HCT116 (cell line): ENCODE results near the gene PCMT1. TPM values are rescaled to one million over a fixed set of nuclear protein-coding genes. Genes with fewer than 3 reads are reported as not detected.

Source experiments
- ATAC-seq: fragments of 200-7000 bp; cut with Tn5 transposase; 2 replicates; pipeline ENCODE4 v1.9.1; 2020; ENCODE audit warnings: mild to moderate bottlenecking, moderate library complexity
- BruUV-seq: library from RNA; stranded (reverse); fragments of 400-500 nt; replicated peaks from 2 replicates; lab custom pipeline; 2021; lab: Mats Ljungman, UMichigan
- CTCF ChIA-PET: fragments of 300-600 bp; sonication (Branson Sonifier 250); formaldehyde crosslinking; loops from one replicate; lab custom pipeline; 2021; ENCODE audit warnings: antibody characterized with exemption; lab: Charles Lee
- POLR2A ChIA-PET: fragments of 300-600, 350-600 bp; sonication (Branson Sonifier 250); formaldehyde crosslinking; loops from one replicate; lab custom pipeline; 2021; ENCODE audit warnings: antibody characterized with exemption; lab: Charles Lee
- RAD21 ChIA-PET, 2 experiments: fragments of 300-600 bp; sonication (Branson Sonifier 250); formaldehyde crosslinking; loops; one replicate each; lab custom pipeline; 2023; ENCODE audit warnings: low total read pairs in 2 of 2; ENCODE audit not compliant: uncharacterized antibody in 2 of 2, unreplicated experiment in 2 of 2, low non-redundant PET in 1 of 2; lab: Charles Lee
- DNase-seq: peaks from one replicate; pipeline ENCODE4 v3.0.0-alpha.2; 2010; ENCODE audit warnings: low read depth, low spot score
- H2AFZ ChIP-seq: fragments of 200-600 bp; shearing (Covaris generic), sonication (generic); 2 replicates; pipeline ENCODE4 v1.6.1; 2017; ENCODE audit warnings: low read depth, mixed run types, mixed read lengths, antibody characterized with exemption, low read length; ENCODE audit not compliant: poor library complexity, severe bottlenecking
- H3K27ac ChIP-seq: 2 replicates; pipeline ENCODE4 v1.5.1; 2012; ENCODE audit warnings: low read depth, low read length
- H3K27me3 ChIP-seq: fragments of 200-600 bp; sonication (generic); 2 replicates; pipeline ENCODE4 v1.6.1; 2016; ENCODE audit warnings: mixed run types, low read length, mixed read lengths; ENCODE audit not compliant: insufficient read depth
- H3K36me3 ChIP-seq, 2 experiments: fragments of 200-500 bp in 1 of 2; fragments of 200-600 bp in 1 of 2; sonication (Bioruptor generic) in 1 of 2; sonication (generic) in 1 of 2; 2 replicates each; pipeline versions ENCODE4 v1.5.1 to v1.6.1; 2014 to 2016; ENCODE audit warnings: low read length in 2 of 2, inconsistent platforms in 1 of 2, mixed read lengths in 1 of 2, mixed run types in 1 of 2; ENCODE audit not compliant: insufficient read depth in 2 of 2, control insufficient read depth in 1 of 2
- H3K4me1 ChIP-seq, 2 experiments: fragments of 200-600 bp in 1 of 2; sonication (generic) in 1 of 2; 2 replicates each; pipeline versions ENCODE4 v1.5.1 to v1.6.1; 2012 to 2017; ENCODE audit warnings: low read length in 2 of 2, inconsistent platforms in 1 of 2, mild to moderate bottlenecking in 1 of 2, mixed read lengths in 1 of 2, mixed run types in 1 of 2, moderate library complexity in 1 of 2; ENCODE audit not compliant: insufficient read depth in 2 of 2, control insufficient read depth in 1 of 2
- H3K4me2 ChIP-seq: fragments of 200-600 bp; sonication (generic); 2 replicates; pipeline ENCODE4 v1.6.1; 2017; ENCODE audit warnings: mixed run types, low read length, mixed read lengths
- H3K4me3 ChIP-seq, 2 experiments: fragments of 200-600 bp in 1 of 2; sonication (generic) in 1 of 2; replicated peaks in 1 of 2; 2 replicates each; pipeline ENCODE4 v1.5.1; 2011 to 2016; ENCODE audit warnings: low read length in 2 of 2, control low read depth in 1 of 2, low read depth in 1 of 2, mild to moderate bottlenecking in 1 of 2, mixed read lengths in 1 of 2, mixed run types in 1 of 2
- H3K79me2 ChIP-seq: fragments of 200-600 bp; sonication (generic); 2 replicates; pipeline ENCODE4 v1.6.1; 2017; ENCODE audit warnings: mild to moderate bottlenecking, mixed run types, low read length, moderate library complexity, mixed read lengths; ENCODE audit not compliant: insufficient read depth
- H3K9ac ChIP-seq: fragments of 200-600 bp; sonication (generic); 2 replicates; pipeline ENCODE4 v1.6.1; 2016; ENCODE audit warnings: low read length, mixed read lengths
- H3K9me2 ChIP-seq: fragments of 200-600 bp; sonication (generic), shearing (Covaris generic); 2 replicates; pipeline ENCODE4 v1.6.1; 2017; ENCODE audit warnings: mixed run types, mild to moderate bottlenecking, moderate library complexity; ENCODE audit not compliant: insufficient read depth
- H3K9me3 ChIP-seq, 2 experiments: fragments of 200-500 bp in 1 of 2; fragments of 200-600 bp in 1 of 2; sonication (Bioruptor generic) in 1 of 2; sonication (generic) in 1 of 2; 2 replicates each; pipeline ENCODE4 v1.6.1; 2014 to 2017; ENCODE audit warnings: low read length in 2 of 2, mixed read lengths in 2 of 2, inconsistent platforms in 1 of 2, low read depth in 1 of 2, mild to moderate bottlenecking in 1 of 2, mixed run types in 1 of 2, moderate library complexity in 1 of 2; ENCODE audit not compliant: control insufficient read depth in 1 of 2, insufficient read depth in 1 of 2
- H4K20me1 ChIP-seq: fragments of 200-600 bp; sonication (generic), shearing (Covaris generic); 2 replicates; pipeline ENCODE4 v1.6.1; 2017; ENCODE audit warnings: mixed run types, mild to moderate bottlenecking, moderate library complexity; ENCODE audit not compliant: insufficient read depth
- CBX3 ChIP-seq: IDR thresholded peaks from 2 replicates; pipeline ENCODE4 v1.6.1; 2012; ENCODE audit warnings: low read depth
- CEBPB ChIP-seq: IDR thresholded peaks from 2 replicates; pipeline ENCODE4 v1.6.1; 2012; ENCODE audit warnings: low read depth
- EGR1 ChIP-seq: IDR thresholded peaks from 2 replicates; pipeline ENCODE4 v1.6.1; 2012; ENCODE audit warnings: low read depth
- ELF1 ChIP-seq: IDR thresholded peaks from 2 replicates; pipeline ENCODE4 v1.6.1; 2012; ENCODE audit warnings: low read depth, borderline replicate concordance
- EZH2 ChIP-seq: fragments of 200-600 bp; sonication (generic); IDR thresholded peaks from 2 replicates; pipeline ENCODE4 v1.6.1; 2017; ENCODE audit warnings: antibody characterized with exemption, mixed run types
- FOSL1 ChIP-seq: IDR thresholded peaks from 2 replicates; pipeline ENCODE4 v1.6.1; 2012; ENCODE audit warnings: low read depth
- JUND ChIP-seq: IDR thresholded peaks from 2 replicates; pipeline ENCODE4 v1.6.1; 2012
- RAD21 ChIP-seq: IDR thresholded peaks from 2 replicates; pipeline ENCODE4 v1.6.1; 2012; ENCODE audit warnings: low read depth, mild to moderate bottlenecking
- SIN3A ChIP-seq: IDR thresholded peaks from 2 replicates; pipeline ENCODE4 v1.6.1; 2012; ENCODE audit warnings: low read depth
- SRF ChIP-seq: IDR thresholded peaks from 2 replicates; pipeline ENCODE4 v1.6.1; 2012; ENCODE audit warnings: low read depth
- YY1 ChIP-seq: IDR thresholded peaks from 2 replicates; pipeline ENCODE4 v1.6.1; 2011; ENCODE audit warnings: low read length, low read depth, moderate library complexity, mild to moderate bottlenecking; ENCODE audit not compliant: insufficient replicate concordance; ENCODE audit errors: extremely low read depth
- intact Hi-C: fragments of 100-400 bp; cut with micrococcal nuclease; formaldehyde crosslinking; loops from 2 replicates; pipeline ENCODE4 v1.10.0; 2022
- total RNA-seq: library from RNA; stranded (reverse); gene quantifications from one replicate; pipeline ENCODE4 v1.2.1, GENCODE V29; 2021; ENCODE audit not compliant: unreplicated experiment
- TF ChIP-seq, protein P1 (sequence below): IDR thresholded peaks from 2 replicates; pipeline ENCODE4 v1.6.1; 2011; ENCODE audit warnings: mild to moderate bottlenecking, low read length, moderate library complexity; ENCODE audit not compliant: insufficient replicate concordance; ENCODE audit errors: extremely low read depth
- TF ChIP-seq, protein P2 (sequence below), 3 experiments: fragments of 200-600 bp in 1 of 3; sonication (generic) in 1 of 3; IDR thresholded peaks in 2 of 3; conservative IDR thresholded peaks in 1 of 3; 2 replicates each; pipeline ENCODE4 v1.5.1; 2012 to 2017; ENCODE audit warnings: low read depth in 2 of 3, low read length in 2 of 3, antibody characterized with exemption in 1 of 3, borderline replicate concordance in 1 of 3, control low read depth in 1 of 3, mild to moderate bottlenecking in 1 of 3, mixed read lengths in 1 of 3, mixed run types in 1 of 3, moderate library complexity in 1 of 3; ENCODE audit not compliant: insufficient read depth in 1 of 3

The PCMT1 gene
- total RNA-seq, 1 experiment from 2014 or later, result 86.9 TPM

DNA sequence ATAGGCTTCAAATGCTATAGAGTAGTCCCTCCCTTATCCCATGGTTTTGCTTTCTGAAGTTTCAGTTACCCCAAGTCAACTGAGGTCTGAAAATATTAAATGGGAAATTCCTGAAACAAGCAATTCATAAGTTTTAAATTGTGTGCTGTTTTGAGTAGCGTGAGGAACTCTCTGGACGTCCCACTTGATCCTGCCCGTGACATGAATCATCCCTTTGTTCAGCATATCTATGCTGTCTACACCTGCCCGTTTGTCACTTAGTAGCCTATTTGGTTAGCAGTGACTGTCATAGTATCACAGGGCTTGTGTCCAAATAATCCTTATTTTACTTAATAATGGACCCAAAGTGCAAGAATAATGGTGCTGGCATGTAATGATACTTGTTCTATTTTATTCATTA is 5.0 kb downstream of the PCMT1 start:
- no TSS peak for BruUV-seq
- Histone ChIP-seq H3K79me2 (peaks cover 97% of the 10 kb centered on the region), H3K9ac (no peak overlapping the region), H4K20me1 (peaks cover 7% of the 10 kb centered on the region; the same call in 1 of the 2 replicates), H3K4me3 (no peak overlapping the region), H3K9me3 (no peaks in the 10 kb centered on the region), H3K4me1 (peaks cover 7 to 8% of the 10 kb centered on the region in 2 experiments; a peak in 3 of 4 replicates), H3K27me3 (no peaks in the 10 kb centered on the region), H3K36me3 (peaks cover 0 to 2% of the 10 kb centered on the region in 2 experiments; a peak in 1 of 4 replicates), H3K9me2 (no peaks in the 10 kb centered on the region), H3K4me2 (no peak overlapping the region), H2AFZ (no peak overlapping the region), H3K27ac (no peak overlapping the region)
- TF ChIP-seq FOSL1, result no peak
- TF ChIP-seq ELF1, result no peak
- TF ChIP-seq EGR1, result no peak
- TF ChIP-seq JUND, result no peak
- ChIA-PET CTCF (no interaction called here), RAD21 (no interaction called here), POLR2A (no interaction called here)
- DNase-seq (no peak), ATAC-seq (no peak)
- intact Hi-C loops, result no loop called here

DNA sequence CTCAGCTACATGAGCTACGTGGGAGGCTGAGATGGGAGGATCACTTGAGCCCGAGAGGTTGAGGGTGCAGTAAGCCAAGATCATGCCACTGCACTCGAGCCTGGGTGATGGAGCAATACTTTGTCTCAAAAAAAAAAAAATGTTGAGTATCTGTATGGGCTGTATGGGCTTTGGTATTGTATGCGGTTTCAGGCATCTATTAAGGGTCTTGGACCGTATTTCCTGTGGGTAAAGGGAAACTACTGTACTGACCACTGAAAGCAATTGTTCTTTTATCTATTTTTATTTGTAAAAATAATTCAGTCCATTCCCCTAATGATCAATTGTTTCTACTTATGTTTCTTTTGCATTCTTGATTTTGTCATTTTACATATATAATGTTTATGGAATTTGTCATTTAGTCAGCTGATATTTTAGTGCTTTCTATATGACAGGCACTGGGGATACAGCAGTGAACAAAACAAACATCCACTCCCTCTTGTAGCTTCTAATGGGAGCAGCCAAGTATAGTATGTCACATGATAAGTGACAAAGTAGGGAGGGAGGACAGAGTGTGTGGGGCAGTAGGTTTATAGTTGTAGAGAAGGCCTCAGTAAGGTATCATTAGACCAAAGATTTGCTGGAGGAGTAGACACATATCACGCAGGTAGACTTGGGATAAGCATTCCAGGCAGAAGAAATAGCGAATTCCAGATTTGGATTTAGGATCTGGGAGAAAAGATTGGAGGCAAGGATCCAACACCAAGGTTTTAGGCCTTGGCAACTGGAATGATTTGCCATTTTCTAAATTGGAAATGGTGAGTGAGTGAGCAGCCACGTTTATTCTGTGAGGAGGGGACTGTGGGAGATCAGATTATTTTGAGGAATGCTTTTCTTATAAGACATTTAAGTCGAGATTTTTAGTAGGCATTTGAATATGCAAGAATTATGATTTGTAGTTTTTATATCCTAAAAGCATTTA is 6.0 kb downstream of the PCMT1 start:
- Histone ChIP-seq H3K4me1 (peaks cover 5 to 7% of the 10 kb centered on the region in 2 experiments; a peak in 3 of 4 replicates), H3K79me2 (peaks cover 97% of the 10 kb centered on the region), H2AFZ (no peak overlapping the region), H3K4me3 (no peak overlapping the region), H3K36me3 (peaks cover 0 to 2% of the 10 kb centered on the region in 2 experiments; a peak in 1 of 4 replicates), H3K4me2 (no peak overlapping the region), H4K20me1 (peaks cover 7% of the 10 kb centered on the region; the same call in 1 of the 2 replicates), H3K9me3 (no peaks in the 10 kb centered on the region), H3K9ac (no peak overlapping the region), H3K27ac (no peak overlapping the region), H3K9me2 (no peaks in the 10 kb centered on the region), H3K27me3 (no peaks in the 10 kb centered on the region)
- ChIA-PET RAD21 (no interaction called here), CTCF (no interaction called here), POLR2A (no interaction called here)
- TF ChIP-seq, protein P1, sequence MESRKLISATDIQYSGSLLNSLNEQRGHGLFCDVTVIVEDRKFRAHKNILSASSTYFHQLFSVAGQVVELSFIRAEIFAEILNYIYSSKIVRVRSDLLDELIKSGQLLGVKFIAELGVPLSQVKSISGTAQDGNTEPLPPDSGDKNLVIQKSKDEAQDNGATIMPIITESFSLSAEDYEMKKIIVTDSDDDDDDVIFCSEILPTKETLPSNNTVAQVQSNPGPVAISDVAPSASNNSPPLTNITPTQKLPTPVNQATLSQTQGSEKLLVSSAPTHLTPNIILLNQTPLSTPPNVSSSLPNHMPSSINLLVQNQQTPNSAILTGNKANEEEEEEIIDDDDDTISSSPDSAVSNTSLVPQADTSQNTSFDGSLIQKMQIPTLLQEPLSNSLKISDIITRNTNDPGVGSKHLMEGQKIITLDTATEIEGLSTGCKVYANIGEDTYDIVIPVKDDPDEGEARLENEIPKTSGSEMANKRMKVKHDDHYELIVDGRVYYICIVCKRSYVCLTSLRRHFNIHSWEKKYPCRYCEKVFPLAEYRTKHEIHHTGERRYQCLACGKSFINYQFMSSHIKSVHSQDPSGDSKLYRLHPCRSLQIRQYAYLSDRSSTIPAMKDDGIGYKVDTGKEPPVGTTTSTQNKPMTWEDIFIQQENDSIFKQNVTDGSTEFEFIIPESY, result no peak
- TF ChIP-seq RAD21, result no peak
- no peak for TF ChIP-seq CBX3
- TF ChIP-seq, protein P2, sequence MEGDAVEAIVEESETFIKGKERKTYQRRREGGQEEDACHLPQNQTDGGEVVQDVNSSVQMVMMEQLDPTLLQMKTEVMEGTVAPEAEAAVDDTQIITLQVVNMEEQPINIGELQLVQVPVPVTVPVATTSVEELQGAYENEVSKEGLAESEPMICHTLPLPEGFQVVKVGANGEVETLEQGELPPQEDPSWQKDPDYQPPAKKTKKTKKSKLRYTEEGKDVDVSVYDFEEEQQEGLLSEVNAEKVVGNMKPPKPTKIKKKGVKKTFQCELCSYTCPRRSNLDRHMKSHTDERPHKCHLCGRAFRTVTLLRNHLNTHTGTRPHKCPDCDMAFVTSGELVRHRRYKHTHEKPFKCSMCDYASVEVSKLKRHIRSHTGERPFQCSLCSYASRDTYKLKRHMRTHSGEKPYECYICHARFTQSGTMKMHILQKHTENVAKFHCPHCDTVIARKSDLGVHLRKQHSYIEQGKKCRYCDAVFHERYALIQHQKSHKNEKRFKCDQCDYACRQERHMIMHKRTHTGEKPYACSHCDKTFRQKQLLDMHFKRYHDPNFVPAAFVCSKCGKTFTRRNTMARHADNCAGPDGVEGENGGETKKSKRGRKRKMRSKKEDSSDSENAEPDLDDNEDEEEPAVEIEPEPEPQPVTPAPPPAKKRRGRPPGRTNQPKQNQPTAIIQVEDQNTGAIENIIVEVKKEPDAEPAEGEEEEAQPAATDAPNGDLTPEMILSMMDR (IDR thresholded peaks at IDR 0.05 in 2 of 3, conservative IDR thresholded peaks at IDR 0.05 in 1 of 3; ENCODE audit: borderline replicate concordance in 1 of 3, insufficient read depth in 1 of 3, low read depth in 2 of 3, low read length in 2 of 3), result no peak
- no peak for TF ChIP-seq YY1
- no peak for TF ChIP-seq EZH2
- TF ChIP-seq SRF, result no peak
- TF ChIP-seq CEBPB, result no peak
- TF ChIP-seq SIN3A, result no peak
- intact Hi-C loops, result no loop called here
- BruUV-seq, result no TSS peak
- ATAC-seq, result no peak
- DNase-seq, result no peak
